ENCODE results near the gene PLXNA4. TPM values are rescaled to one million over a fixed set of nuclear protein-coding genes. Genes with fewer than 3 reads are reported as not detected.

PLXNA4 gene
- total RNA-seq, 1 experiment from 2014 or later, result 0.81 TPM

DNA sequence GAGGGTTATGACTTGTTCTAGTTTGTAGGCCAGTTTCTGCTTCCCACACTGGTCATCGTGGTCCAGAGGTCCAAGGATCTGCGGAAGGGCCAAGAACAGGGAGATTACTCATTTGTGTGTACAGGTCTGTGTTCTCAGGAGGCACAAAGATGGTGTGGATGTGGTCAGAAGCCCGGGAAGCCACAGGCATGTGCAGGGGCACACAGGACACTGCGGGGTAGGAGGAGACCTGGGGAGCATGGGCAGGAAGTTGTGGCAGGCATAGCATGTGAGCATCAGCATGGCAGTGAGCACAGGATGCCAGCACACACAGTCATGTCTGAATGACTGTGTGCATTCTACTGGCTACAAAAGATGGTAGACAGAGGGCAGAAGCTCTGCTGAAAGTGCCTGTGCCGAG lies 445.8 kb downstream of the PLXNA4 start:
- Mint-ChIP-seq H3K27ac (no peak overlapping the region), H3K9me3 (peaks cover 20% of the 10 kb centered on the region), H3K4me1 (peaks cover 17% of the 10 kb centered on the region), H3K27me3 (ENCODE audit: low read depth) (peaks cover 3% of the 10 kb centered on the region), H3K4me3 (no peak overlapping the region), H3K36me3 (peaks cover 10% of the 10 kb centered on the region)
- TF ChIP-seq SOX15 (CRISPR knock-in tag; IDR thresholded peaks at IDR 0.05), result no peak
- TF ChIP-seq, protein P1, sequence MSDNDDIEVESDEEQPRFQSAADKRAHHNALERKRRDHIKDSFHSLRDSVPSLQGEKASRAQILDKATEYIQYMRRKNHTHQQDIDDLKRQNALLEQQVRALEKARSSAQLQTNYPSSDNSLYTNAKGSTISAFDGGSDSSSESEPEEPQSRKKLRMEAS (CRISPR knock-in tag; IDR thresholded peaks at IDR 0.05), result no peak
- TF ChIP-seq ZNF263 (CRISPR knock-in tag; IDR thresholded peaks at IDR 0.05; ENCODE audit: low read depth), result no peak
- DNase-seq (ENCODE audit: low spot score) (no peak), ATAC-seq (no peak)
- ChIA-PET CTCF (interaction anchor here (1.3 kb wide), 1 partner anchor 9 kb away, joined by 4 read pairs; no protein-coding TSS in a partner anchor), POLR2A (no interaction called here)

DNA sequence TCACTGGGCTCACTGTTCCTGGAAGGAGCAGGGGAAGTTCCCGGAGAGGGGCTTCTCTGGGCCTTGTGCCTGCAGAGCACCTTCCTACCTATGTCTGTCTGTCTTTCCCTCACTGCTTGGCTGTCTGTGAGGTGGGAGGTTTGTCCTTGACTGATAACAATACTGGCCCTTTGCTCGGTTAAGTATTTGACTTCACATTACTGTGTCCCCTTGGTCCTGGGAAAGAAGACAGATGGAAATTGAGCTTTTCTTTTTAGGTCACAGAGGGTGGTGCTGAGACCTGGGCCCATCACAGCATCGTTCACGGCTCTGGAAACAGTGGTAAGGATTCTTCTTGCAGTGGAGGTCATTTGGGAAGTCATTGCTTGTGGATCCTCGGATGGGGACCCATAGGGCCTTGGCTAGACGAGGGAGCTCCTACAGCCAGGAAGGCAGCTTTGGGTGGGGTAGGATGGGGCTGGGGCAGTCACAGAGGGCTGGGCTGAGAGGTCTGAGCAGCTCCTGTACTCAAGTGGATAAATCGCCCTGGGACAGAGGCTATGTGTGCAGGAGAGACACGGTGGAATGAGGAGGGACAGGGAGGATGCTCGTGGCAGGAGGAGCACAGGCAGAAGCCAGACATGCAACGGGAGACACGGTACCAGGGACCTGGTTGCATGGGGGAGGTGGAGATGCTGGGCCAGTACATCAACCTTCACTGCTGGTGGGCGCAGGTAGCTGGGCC lies 450.2 kb downstream of the PLXNA4 start:
- CTCF ChIA-PET, result interaction anchor here (0.6 kb wide), 1 partner anchor 654 kb away, joined by 3 read pairs; no protein-coding TSS in a partner anchor
- no peak overlapping the region for H3K4me3 Mint-ChIP-seq
- POLR2A ChIA-PET, result no interaction called here
- peaks cover 16% of the 10 kb centered on the region for H3K4me1 Mint-ChIP-seq
- TF ChIP-seq, protein P2, sequence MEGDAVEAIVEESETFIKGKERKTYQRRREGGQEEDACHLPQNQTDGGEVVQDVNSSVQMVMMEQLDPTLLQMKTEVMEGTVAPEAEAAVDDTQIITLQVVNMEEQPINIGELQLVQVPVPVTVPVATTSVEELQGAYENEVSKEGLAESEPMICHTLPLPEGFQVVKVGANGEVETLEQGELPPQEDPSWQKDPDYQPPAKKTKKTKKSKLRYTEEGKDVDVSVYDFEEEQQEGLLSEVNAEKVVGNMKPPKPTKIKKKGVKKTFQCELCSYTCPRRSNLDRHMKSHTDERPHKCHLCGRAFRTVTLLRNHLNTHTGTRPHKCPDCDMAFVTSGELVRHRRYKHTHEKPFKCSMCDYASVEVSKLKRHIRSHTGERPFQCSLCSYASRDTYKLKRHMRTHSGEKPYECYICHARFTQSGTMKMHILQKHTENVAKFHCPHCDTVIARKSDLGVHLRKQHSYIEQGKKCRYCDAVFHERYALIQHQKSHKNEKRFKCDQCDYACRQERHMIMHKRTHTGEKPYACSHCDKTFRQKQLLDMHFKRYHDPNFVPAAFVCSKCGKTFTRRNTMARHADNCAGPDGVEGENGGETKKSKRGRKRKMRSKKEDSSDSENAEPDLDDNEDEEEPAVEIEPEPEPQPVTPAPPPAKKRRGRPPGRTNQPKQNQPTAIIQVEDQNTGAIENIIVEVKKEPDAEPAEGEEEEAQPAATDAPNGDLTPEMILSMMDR (IDR thresholded peaks at IDR 0.05), result no peak
- TF ChIP-seq, protein P3, sequence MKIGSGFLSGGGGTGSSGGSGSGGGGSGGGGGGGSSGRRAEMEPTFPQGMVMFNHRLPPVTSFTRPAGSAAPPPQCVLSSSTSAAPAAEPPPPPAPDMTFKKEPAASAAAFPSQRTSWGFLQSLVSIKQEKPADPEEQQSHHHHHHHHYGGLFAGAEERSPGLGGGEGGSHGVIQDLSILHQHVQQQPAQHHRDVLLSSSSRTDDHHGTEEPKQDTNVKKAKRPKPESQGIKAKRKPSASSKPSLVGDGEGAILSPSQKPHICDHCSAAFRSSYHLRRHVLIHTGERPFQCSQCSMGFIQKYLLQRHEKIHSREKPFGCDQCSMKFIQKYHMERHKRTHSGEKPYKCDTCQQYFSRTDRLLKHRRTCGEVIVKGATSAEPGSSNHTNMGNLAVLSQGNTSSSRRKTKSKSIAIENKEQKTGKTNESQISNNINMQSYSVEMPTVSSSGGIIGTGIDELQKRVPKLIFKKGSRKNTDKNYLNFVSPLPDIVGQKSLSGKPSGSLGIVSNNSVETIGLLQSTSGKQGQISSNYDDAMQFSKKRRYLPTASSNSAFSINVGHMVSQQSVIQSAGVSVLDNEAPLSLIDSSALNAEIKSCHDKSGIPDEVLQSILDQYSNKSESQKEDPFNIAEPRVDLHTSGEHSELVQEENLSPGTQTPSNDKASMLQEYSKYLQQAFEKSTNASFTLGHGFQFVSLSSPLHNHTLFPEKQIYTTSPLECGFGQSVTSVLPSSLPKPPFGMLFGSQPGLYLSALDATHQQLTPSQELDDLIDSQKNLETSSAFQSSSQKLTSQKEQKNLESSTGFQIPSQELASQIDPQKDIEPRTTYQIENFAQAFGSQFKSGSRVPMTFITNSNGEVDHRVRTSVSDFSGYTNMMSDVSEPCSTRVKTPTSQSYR (CRISPR knock-in tag; IDR thresholded peaks at IDR 0.05), result no peak
- TF ChIP-seq, protein P4, sequence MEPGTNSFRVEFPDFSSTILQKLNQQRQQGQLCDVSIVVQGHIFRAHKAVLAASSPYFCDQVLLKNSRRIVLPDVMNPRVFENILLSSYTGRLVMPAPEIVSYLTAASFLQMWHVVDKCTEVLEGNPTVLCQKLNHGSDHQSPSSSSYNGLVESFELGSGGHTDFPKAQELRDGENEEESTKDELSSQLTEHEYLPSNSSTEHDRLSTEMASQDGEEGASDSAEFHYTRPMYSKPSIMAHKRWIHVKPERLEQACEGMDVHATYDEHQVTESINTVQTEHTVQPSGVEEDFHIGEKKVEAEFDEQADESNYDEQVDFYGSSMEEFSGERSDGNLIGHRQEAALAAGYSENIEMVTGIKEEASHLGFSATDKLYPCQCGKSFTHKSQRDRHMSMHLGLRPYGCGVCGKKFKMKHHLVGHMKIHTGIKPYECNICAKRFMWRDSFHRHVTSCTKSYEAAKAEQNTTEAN (CRISPR knock-in tag; IDR thresholded peaks at IDR 0.05), result no peak
- TF ChIP-seq HMGA2 (CRISPR knock-in tag; IDR thresholded peaks at IDR 0.05), result no peak
- TF ChIP-seq, protein P5, sequence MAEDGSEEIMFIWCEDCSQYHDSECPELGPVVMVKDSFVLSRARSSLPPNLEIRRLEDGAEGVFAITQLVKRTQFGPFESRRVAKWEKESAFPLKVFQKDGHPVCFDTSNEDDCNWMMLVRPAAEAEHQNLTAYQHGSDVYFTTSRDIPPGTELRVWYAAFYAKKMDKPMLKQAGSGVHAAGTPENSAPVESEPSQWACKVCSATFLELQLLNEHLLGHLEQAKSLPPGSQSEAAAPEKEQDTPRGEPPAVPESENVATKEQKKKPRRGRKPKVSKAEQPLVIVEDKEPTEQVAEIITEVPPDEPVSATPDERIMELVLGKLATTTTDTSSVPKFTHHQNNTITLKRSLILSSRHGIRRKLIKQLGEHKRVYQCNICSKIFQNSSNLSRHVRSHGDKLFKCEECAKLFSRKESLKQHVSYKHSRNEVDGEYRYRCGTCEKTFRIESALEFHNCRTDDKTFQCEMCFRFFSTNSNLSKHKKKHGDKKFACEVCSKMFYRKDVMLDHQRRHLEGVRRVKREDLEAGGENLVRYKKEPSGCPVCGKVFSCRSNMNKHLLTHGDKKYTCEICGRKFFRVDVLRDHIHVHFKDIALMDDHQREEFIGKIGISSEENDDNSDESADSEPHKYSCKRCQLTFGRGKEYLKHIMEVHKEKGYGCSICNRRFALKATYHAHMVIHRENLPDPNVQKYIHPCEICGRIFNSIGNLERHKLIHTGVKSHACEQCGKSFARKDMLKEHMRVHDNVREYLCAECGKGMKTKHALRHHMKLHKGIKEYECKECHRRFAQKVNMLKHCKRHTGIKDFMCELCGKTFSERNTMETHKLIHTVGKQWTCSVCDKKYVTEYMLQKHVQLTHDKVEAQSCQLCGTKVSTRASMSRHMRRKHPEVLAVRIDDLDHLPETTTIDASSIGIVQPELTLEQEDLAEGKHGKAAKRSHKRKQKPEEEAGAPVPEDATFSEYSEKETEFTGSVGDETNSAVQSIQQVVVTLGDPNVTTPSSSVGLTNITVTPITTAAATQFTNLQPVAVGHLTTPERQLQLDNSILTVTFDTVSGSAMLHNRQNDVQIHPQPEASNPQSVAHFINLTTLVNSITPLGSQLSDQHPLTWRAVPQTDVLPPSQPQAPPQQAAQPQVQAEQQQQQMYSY (CRISPR knock-in tag; IDR thresholded peaks at IDR 0.05), result no peak
- TF ChIP-seq CREB1 (CRISPR knock-in tag; IDR thresholded peaks at IDR 0.05), result no peak
- TF ChIP-seq, protein P6, sequence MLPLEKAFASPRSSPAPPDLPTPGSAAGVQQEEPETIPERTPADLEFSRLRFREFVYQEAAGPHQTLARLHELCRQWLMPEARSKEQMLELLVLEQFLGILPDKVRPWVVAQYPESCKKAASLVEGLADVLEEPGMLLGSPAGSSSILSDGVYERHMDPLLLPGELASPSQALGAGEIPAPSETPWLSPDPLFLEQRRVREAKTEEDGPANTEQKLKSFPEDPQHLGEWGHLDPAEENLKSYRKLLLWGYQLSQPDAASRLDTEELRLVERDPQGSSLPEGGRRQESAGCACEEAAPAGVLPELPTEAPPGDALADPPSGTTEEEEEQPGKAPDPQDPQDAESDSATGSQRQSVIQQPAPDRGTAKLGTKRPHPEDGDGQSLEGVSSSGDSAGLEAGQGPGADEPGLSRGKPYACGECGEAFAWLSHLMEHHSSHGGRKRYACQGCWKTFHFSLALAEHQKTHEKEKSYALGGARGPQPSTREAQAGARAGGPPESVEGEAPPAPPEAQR (CRISPR knock-in tag; IDR thresholded peaks at IDR 0.05), result no peak
- TF ChIP-seq NFE2L1 (CRISPR knock-in tag; IDR thresholded peaks at IDR 0.05), result no peak
- no peak for TF ChIP-seq IRF2 (CRISPR knock-in tag; IDR thresholded peaks at IDR 0.05; ENCODE audit: borderline replicate concordance, low read depth)
- H3K36me3 Mint-ChIP-seq, result peaks cover 10% of the 10 kb centered on the region
- peaks cover 3% of the 10 kb centered on the region; the same call in 1 of the 2 replicates for H3K27me3 Mint-ChIP-seq (ENCODE audit: low read depth)
- peaks cover 20% of the 10 kb centered on the region for H3K9me3 Mint-ChIP-seq
- no peak for ATAC-seq
- no peak for DNase-seq (ENCODE audit: low spot score)
- no peak overlapping the region for H3K27ac Mint-ChIP-seq

Data from WTC11 (cell line).